ENCODE results near the gene TRIP13.
A peak's percentile ranks its signal among the peaks of the same experiment; 100 is the strongest.
"Not testable (repeated sequence)": the region's sequence is repeated elsewhere in the genome, so short reads cannot be mapped to it uniquely, and the experiment has no call there.

TRIP13 gene

DNA sequence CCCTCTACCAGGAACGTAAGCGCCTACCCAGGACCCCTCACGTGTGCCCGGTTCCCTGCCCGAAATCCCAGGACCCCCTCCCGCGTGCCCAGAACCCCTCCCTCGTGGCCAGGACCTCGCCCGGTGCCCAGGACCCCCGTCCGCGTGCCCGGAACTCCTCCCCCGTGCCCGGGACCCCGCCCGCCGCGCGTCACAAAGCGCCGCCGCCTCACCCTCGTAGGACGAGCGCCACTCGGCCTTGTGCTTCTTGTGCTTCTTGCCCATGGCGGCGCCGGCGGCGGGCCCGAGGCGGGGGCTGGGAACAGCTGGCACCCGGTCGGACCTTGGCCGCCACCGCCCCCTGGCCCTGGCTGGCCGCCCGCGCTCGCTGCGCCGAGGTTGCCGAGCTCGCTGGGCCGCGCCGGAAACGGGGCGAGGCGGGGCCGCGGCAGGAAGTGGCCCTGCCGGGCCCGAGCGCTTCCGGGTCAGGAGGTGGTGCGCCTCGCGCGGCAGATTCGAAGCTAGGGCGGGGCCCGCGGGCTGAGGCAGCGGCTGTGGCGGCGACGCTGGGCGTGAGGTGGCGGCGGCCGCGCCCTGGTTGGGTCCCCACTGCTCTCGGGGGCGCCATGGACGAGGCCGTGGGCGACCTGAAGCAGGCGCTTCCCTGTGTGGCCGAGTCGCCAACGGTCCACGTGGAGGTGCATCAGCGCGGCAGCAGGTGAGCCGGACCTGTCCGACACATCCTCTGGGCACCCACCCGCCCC, at the start of gene TRIP13, which contains the start of gene BRD9:
Gene TRIP13 (plus strand): TSS at position 491 of the 743 bp plus-strand sequence. CDS start 115 bp downstream, at position 606.
Gene BRD9 (minus strand): TSS at position 408 of the 743 bp plus-strand sequence. CDS start 144 bp downstream, at position 264.
- Histone ChIP-seq H3K9me3 (ENCODE audit: insufficient read depth, low read length) (no peaks in the 10 kb centered on the region), H3K4me3 (ENCODE audit: insufficient read length, low read depth) (peak within 1 kb of the TSS; percentile 93), H3K36me3 (ENCODE audit: insufficient read depth, insufficient read length, low read length) (peaks cover 77% of the 10 kb centered on the region), H3K4me1 (ENCODE audit: insufficient read depth, insufficient read length) (peaks cover 11% of the 10 kb centered on the region), H3K9ac (ENCODE audit: insufficient read length, low read depth) (peak within 1 kb of the TSS; percentile 97), H3K27me3 (ENCODE audit: insufficient read depth, insufficient read length) (no peaks in the 10 kb centered on the region)
- peak; percentile 57 for DNase-seq (ENCODE audit: low read depth, low spot score)
- no peak for TF ChIP-seq YY1 (IDR thresholded peaks at IDR 0.05; ENCODE audit: insufficient read depth, insufficient read length)

GRCh38 chr5:843371-843770, 49.3 kb upstream of the TRIP13 start:
- DNase-seq (ENCODE audit: low read depth, low spot score); H3K27me3 ChIP-seq (ENCODE audit: insufficient read depth, insufficient read length); H3K9me3 ChIP-seq (ENCODE audit: insufficient read depth, low read length); H3K4me1 ChIP-seq (ENCODE audit: insufficient read depth, insufficient read length); H3K4me3 ChIP-seq (ENCODE audit: insufficient read length, low read depth); H3K9ac ChIP-seq (ENCODE audit: insufficient read length, low read depth): not testable (repeated sequence)
- peaks cover 20% of the 10 kb centered on the region for H3K36me3 ChIP-seq (ENCODE audit: insufficient read depth, insufficient read length, low read length)

- peaks cover 24% of the 10 kb centered on the region for H3K36me3 ChIP-seq (ENCODE audit: insufficient read depth, insufficient read length, low read length)
- not testable (repeated sequence) for H3K9ac ChIP-seq (ENCODE audit: insufficient read length, low read depth); H3K9me3 ChIP-seq (ENCODE audit: insufficient read depth, low read length); H3K27me3 ChIP-seq (ENCODE audit: insufficient read depth, insufficient read length); H3K4me1 ChIP-seq (ENCODE audit: insufficient read depth, insufficient read length); DNase-seq (ENCODE audit: low read depth, low spot score); H3K4me3 ChIP-seq (ENCODE audit: insufficient read length, low read depth)
Measured at GRCh38 chr5:843926-844325, 48.8 kb upstream of the TRIP13 start.

DNA sequence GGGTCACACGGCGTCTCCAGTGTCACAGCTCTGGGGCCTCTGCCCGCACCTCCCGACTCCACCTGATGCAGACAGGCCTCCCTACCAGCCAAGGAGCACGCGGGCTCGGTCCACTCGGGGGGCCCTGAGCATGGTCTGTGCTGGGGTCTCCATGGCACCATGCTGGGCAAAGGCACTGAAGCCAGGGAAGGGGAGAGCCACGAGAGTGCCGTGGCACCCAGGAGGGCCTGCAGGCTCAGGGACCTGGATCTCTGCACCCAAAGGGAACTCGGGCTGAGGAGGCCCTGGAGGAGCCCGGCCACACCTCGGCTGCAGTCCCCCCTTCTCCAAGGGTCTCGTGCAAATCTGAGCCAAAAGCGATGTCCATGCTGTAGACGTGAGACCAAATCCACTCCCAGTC, 48.3 kb upstream of the TRIP13 start:
- H3K4me1 ChIP-seq (ENCODE audit: insufficient read depth, insufficient read length); H3K27me3 ChIP-seq (ENCODE audit: insufficient read depth, insufficient read length); H3K9ac ChIP-seq (ENCODE audit: insufficient read length, low read depth); H3K4me3 ChIP-seq (ENCODE audit: insufficient read length, low read depth); DNase-seq (ENCODE audit: low read depth, low spot score); H3K9me3 ChIP-seq (ENCODE audit: insufficient read depth, low read length): not testable (repeated sequence)
- H3K36me3 ChIP-seq (ENCODE audit: insufficient read depth, insufficient read length, low read length) = peaks cover 26% of the 10 kb centered on the region

DNA sequence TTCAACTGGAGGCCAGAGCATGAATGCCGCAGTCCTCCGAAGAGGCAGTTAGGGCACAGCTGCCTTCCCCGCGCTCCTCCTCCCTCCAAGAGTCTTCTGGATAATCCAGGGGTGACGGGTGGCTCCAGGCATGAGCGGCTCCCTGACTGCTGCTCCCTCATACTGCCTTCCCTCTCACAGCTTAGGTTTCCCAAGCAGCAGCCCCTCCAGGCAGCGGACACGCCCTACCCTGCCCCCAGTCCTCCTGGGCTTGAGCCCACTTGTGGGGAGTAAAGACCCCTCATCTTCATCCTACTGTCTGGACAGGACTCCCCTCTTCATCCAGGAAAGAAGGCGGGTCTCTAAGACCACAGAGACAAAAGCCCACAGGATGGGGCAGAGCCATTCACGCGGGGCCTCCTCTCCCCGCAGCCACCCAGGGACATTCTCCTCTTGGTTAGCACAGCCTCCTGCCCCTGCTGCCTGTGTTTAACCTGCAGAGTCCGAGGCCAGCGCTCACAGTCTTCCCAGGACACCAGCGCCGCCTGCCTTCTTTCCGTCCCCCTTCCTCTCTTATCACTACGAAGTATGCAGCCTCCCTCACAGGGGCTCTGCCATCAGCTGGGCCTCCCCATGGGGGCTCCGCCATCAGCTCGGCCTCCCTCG, 47.5 kb upstream of the TRIP13 start:
- not testable (repeated sequence) for H3K27me3 ChIP-seq (ENCODE audit: insufficient read depth, insufficient read length); H3K9ac ChIP-seq (ENCODE audit: insufficient read length, low read depth); H3K4me1 ChIP-seq (ENCODE audit: insufficient read depth, insufficient read length); H3K9me3 ChIP-seq (ENCODE audit: insufficient read depth, low read length); H3K4me3 ChIP-seq (ENCODE audit: insufficient read length, low read depth); DNase-seq (ENCODE audit: low read depth, low spot score)
- peaks cover 31% of the 10 kb centered on the region for H3K36me3 ChIP-seq (ENCODE audit: insufficient read depth, insufficient read length, low read length)

DNA sequence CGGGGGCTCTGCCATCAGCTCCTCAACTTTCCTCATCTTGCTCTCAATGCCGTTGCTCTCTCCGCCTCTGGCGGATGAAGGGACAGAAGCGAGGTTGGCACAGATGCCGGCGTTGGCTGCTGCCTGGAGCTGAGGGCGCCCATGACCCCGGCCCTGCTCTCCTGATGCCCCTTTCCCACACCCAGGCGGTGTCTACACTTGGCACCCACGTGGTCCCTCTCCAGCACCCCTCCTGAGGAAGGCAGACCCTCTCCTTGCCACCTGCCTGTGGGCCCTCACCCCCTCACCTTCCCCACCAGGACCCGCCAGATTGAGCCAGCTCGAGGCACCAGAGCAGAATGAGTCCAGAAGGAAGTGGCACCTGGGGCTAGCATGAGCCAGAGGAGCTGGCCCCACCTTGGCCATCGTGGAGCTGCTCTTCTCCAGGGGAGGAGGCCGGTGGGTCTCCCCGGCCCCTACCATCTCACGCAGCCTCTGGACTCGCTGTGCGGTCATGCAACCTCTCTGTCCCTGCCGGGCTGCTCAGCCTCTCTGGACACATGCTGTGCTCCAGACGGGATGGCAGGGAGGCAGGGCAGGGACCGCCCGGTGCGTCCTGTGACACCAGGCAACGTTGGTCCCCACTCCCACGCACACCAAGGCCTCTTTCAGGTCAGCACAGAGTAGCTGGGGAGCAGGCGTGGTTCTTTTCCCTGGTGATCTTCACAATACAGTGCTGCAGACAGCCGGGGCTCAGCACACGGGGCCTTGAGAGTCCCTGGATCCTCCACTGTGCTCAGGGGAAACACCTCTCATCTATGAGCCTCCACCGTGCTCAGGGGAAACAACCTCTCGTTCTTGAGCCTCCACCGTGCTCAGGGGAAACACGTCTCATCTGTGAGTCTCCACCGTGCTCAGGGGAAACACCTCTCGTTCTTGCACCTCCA, 46.7 kb upstream of the TRIP13 start:
- DNase-seq (ENCODE audit: low read depth, low spot score); H3K9ac ChIP-seq (ENCODE audit: insufficient read length, low read depth); H3K9me3 ChIP-seq (ENCODE audit: insufficient read depth, low read length); H3K4me1 ChIP-seq (ENCODE audit: insufficient read depth, insufficient read length); H3K27me3 ChIP-seq (ENCODE audit: insufficient read depth, insufficient read length); H3K4me3 ChIP-seq (ENCODE audit: insufficient read length, low read depth): not testable (repeated sequence)
- H3K36me3 ChIP-seq (ENCODE audit: insufficient read depth, insufficient read length, low read length) = peaks cover 24% of the 10 kb centered on the region

DNA sequence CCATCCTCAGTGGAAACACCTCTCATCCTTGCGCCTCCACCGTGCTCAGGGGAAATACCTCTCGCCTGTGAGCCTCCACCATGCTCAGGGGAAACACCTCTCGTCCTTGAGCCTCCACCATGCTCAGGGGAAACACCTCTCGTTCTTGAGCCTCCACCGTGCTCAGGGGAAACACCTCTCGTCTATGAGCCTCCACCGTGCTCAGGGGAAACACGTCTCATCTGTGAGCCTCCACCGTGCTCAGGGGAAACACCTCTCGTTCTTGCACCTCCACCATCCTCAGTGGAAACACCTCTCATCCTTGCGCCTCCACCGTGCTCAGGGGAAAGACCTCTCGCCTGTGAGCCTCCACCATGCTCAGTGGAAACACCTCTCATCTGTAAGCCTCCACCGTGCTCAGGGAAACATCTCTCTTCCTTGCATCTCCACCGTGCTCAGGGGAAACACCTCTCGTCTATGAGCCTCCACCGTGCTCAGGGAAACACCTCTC, 46.0 kb upstream of the TRIP13 start:
- peaks cover 19% of the 10 kb centered on the region for H3K36me3 ChIP-seq (ENCODE audit: insufficient read depth, insufficient read length, low read length)
- not testable (repeated sequence) for DNase-seq (ENCODE audit: low read depth, low spot score); H3K9me3 ChIP-seq (ENCODE audit: insufficient read depth, low read length); H3K4me3 ChIP-seq (ENCODE audit: insufficient read length, low read depth); H3K9ac ChIP-seq (ENCODE audit: insufficient read length, low read depth); H3K4me1 ChIP-seq (ENCODE audit: insufficient read depth, insufficient read length); H3K27me3 ChIP-seq (ENCODE audit: insufficient read depth, insufficient read length)

- H3K4me3 ChIP-seq (ENCODE audit: insufficient read length, low read depth); H3K9me3 ChIP-seq (ENCODE audit: insufficient read depth, low read length); DNase-seq (ENCODE audit: low read depth, low spot score); H3K9ac ChIP-seq (ENCODE audit: insufficient read length, low read depth); H3K27me3 ChIP-seq (ENCODE audit: insufficient read depth, insufficient read length); H3K4me1 ChIP-seq (ENCODE audit: insufficient read depth, insufficient read length): not testable (repeated sequence)
- peaks cover 15% of the 10 kb centered on the region for H3K36me3 ChIP-seq (ENCODE audit: insufficient read depth, insufficient read length, low read length)
Measured at GRCh38 chr5:847212-847611, 45.5 kb upstream of the TRIP13 start.

GRCh38 chr5:847736-848135, 44.9 kb upstream of the TRIP13 start:
- H3K4me3 ChIP-seq (ENCODE audit: insufficient read length, low read depth); H3K9me3 ChIP-seq (ENCODE audit: insufficient read depth, low read length); H3K4me1 ChIP-seq (ENCODE audit: insufficient read depth, insufficient read length); H3K9ac ChIP-seq (ENCODE audit: insufficient read length, low read depth); DNase-seq (ENCODE audit: low read depth, low spot score); H3K27me3 ChIP-seq (ENCODE audit: insufficient read depth, insufficient read length): not testable (repeated sequence)
- H3K36me3 ChIP-seq (ENCODE audit: insufficient read depth, insufficient read length, low read length) = peaks cover 14% of the 10 kb centered on the region

Data from NT2/D1 (cell line).